K562 (cell line): ENCODE data around the gene BMP10. TPM values are rescaled to one million over a fixed set of nuclear protein-coding genes. Genes with fewer than 3 reads are reported as not detected.
A peak's percentile ranks its signal among the peaks of the same experiment; 100 is the strongest.

Experiments used
- ARID3B ChIP-seq: fragments of 250-450 bp; sonication (Bioruptor Pico); IDR thresholded peaks from 2 replicates; pipeline ENCODE4 v1.4.0; 2020; ENCODE audit warnings: borderline replicate concordance
- C11orf30 ChIP-seq: fragments of 450-650 bp; IDR thresholded peaks from 2 replicates; pipeline ENCODE4 v1.6.1; 2016; ENCODE audit warnings: low read depth, mild to moderate bottlenecking
- CC2D1A ChIP-seq: fragments of 450-650 bp; IDR thresholded peaks from 2 replicates; pipeline ENCODE4 v1.6.1; 2017; ENCODE audit warnings: mild to moderate bottlenecking
- DMBX1 ChIP-seq: fragments of 250-450 bp; sonication (Bioruptor Pico); IDR thresholded peaks from 2 replicates; pipeline ENCODE4 v1.8.0; 2022; ENCODE audit warnings: inconsistent platforms, mild to moderate bottlenecking, moderate library complexity, borderline replicate concordance
- DNMT1 ChIP-seq: fragments of 450-650 bp; IDR thresholded peaks from 2 replicates; pipeline ENCODE4 v1.6.1; 2016; ENCODE audit warnings: antibody characterized with exemption, mild to moderate bottlenecking
- ETV5 ChIP-seq: sonication (generic); formaldehyde crosslinking; IDR thresholded peaks from 2 replicates; pipeline ENCODE4 v1.4.0; 2020; ENCODE audit warnings: low read depth, mild to moderate bottlenecking, missing genetic modification reagents
- FOXA1 ChIP-seq: fragments of 450-650 bp; IDR thresholded peaks from 2 replicates; pipeline ENCODE4 v1.6.1; 2016; ENCODE audit warnings: mild to moderate bottlenecking, borderline replicate concordance
- XRCC5 ChIP-seq: fragments of 200-400 bp; formaldehyde crosslinking; IDR thresholded peaks from 2 replicates; pipeline ENCODE4 v1.6.1; 2017; ENCODE audit warnings: low read depth, mild to moderate bottlenecking, low read length
- ZNF407 ChIP-seq: fragments of 450-650 bp; IDR thresholded peaks from 2 replicates; pipeline ENCODE4 v1.6.1; 2016; ENCODE audit warnings: low read depth
- ZNF592 ChIP-seq: fragments of 450-650 bp; IDR thresholded peaks from 2 replicates; pipeline ENCODE4 v1.6.1; 2017; ENCODE audit warnings: antibody characterized with exemption, mild to moderate bottlenecking
- polyA plus RNA-seq, 8 experiments: library from polyadenylated mRNA; depleted of rRNA in 4 of 8; stranded (reverse) in 5 of 8; unstranded in 3 of 8; fragments of >200 nt; fragmentation: Nextera tagmentation in 2 of 8; fragmentation: Illumina TruSeq in 1 of 8; extraction: Ambion mirVana in 2 of 8; extraction: Trizol in 1 of 8; gene quantifications; 2 replicates each; pipeline versions ENCODE4 v1.2.1 to v1.2.3, GENCODE V29; 2011 to 2014; ENCODE audit warnings: inconsistent platforms in 1 of 8, missing spikeins in 1 of 8
- total RNA-seq, 7 experiments: library from RNA; depleted of rRNA in 6 of 7; stranded (reverse); fragments of >200 nt in 6 of 7; fragmentation: Illumina TruSeq in 2 of 7; extraction: Trizol in 2 of 7; gene quantifications; 2 replicates each; pipeline versions ENCODE4 v1.2.1 to v1.2.3, GENCODE V29; 2011 to 2021; ENCODE audit warnings: low replicate concordance in 1 of 7
- TF ChIP-seq, protein P1 (sequence below): fragments of 250-450 bp; sonication (Bioruptor Pico); IDR thresholded peaks from 2 replicates; pipeline ENCODE4 v1.4.0; 2020

The BMP10 gene
- total and polyA plus RNA-seq, 9 of the 15 experiments (the other 6 are each of a cell fraction or from before 2014, with no cell fraction given): 0.11 to 0.91 (median 0.43) TPM

GRCh38 chr2:68839260-68839833, 31.9 kb downstream of the BMP10 start (continued):
- TF ChIP-seq ZNF407 (no peak), ETV5 (CRISPR knock-in tag) (peak; percentile 59; the same call in 1 of the 2 replicates), ARID3B (CRISPR knock-in tag) (no peak), CC2D1A (peak; percentile 58; the same call in 1 of the 2 replicates), FOXA1 (no peak), XRCC5 (0 out of 2 replicates have a peak, but pooled peaks have one; percentile 60), C11orf30 (no peak), DNMT1 (no peak), DMBX1 (CRISPR knock-in tag) (0 out of 2 replicates have a peak, but pooled peaks have one; percentile 31), ZNF592 (no peak)
- TF ChIP-seq, protein P1, sequence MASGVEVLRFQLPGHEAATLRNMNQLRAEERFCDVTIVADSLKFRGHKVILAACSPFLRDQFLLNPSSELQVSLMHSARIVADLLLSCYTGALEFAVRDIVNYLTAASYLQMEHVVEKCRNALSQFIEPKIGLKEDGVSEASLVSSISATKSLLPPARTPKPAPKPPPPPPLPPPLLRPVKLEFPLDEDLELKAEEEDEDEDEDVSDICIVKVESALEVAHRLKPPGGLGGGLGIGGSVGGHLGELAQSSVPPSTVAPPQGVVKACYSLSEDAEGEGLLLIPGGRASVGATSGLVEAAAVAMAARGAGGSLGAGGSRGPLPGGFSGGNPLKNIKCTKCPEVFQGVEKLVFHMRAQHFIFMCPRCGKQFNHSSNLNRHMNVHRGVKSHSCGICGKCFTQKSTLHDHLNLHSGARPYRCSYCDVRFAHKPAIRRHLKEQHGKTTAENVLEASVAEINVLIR: no peak
